C1 segment of cervical spinal cord (tissue), 14 donors: ENCODE data around the gene JMJD8.
A peak's percentile ranks its signal among the peaks of the same experiment; 100 is the strongest.

Source experiments
- DNase-seq, 14 donors: peaks; one replicate each; lab custom pipeline; 2025; lab: John Stamatoyannopoulos, UW

JMJD8 gene

DNA sequence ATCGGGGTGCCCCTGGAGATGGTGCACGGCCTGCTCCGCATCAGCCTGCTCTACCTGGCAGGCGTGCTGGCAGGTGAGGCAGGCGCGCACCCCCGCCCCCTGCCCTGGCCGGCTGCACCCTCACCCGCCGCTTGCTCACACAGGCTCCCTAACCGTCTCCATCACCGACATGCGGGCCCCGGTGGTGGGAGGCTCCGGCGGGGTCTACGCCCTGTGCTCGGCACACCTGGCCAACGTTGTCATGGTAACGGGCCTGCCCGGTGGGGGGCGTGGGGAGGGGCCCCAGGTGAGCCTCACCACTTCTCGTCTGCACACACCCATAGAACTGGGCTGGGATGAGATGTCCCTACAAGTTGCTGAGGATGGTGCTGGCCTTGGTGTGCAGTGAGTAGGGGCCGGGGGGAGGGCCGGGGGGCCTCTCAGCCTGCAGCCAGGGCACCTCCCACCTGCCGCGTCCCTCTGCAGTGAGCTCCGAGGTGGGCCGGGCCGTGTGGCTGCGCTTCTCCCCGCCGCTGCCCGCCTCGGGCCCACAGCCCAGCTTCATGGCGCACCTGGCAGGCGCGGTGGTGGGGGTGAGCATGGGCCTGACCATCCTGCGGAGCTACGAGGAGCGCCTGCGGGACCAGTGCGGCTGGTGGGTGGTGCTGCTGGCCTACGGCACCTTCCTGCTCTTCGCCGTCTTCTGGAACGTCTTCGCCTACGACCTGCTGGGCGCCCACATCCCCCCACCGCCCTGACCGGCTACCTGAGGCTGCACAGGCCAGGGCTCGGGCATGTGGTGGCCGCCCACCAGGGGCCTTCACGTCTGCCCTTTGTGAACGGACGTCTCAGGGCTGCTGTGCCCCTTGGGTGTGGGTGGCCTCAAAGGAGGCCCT is 6.6 kb downstream of the JMJD8 start:
- DNase-seq: no peak

DNA sequence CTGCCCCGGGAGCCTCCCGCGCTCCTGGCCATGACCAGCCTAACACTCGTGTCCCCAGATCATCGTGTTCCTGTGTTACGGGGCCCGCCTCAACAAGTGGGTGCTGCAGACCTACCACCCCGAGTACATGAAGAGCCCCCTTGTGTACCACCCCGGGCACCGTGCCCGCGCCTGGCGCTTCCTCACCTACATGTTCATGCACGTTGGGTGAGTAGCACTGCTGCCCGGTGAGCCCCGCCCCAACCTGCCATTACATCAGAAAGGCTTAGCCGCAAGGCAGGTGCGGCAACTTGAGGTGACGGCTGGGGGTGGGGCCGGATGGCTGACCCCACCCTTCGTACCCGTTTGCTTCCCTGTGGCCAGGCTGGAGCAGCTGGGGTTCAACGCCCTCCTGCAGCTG is 7.2 kb downstream of the JMJD8 start:
- no peak for DNase-seq

DNA sequence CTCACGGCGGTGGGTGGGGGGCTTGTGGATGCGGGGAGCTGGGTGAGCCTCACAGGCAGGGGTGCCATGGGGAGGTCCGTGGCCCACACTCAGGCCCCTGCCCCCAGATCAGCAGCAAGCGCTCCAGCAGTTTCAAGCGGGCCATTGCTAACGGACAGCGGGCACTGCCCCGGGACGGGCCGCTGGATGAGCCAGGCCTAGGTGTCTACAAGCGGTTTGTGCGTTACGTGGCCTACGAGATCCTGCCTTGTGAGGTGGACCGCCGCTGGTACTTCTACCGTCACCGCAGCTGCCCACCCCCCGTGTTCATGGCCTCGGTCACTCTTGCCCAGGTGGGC is 7.6 kb downstream of the JMJD8 start:
- DNase-seq: no peak

DNA sequence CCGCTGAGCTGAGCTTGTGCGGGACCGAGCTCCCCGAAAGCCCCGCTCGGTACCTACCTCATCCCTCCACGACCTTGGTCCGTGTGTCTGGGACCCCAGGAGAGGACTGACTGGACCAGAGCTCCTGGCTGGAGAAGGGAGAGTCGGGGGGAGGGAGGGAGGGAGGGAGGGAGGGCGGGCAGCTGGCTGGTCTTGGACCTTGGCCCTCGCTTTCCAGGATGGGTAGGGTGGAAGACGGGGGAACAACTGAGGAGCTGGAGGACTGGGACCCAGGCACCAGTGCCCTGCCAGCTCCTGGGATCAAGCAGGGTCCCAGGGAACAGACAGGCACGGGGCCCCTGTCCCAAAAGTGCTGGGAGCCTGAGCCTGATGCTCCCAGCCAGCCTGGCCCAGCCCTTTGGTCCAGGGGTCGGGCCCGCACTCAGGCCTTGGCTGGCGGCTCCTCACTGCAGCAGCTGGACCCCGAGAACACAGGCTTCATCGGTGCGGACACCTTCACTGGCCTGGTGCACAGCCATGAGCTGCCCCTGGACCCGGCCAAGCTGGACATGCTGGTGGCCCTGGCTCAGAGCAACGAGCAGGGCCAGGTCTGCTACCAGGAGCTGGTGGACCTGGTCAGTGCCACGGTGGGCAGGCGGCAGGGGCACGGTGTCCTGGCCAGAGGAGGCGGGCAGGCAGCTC is 8.1 kb downstream of the JMJD8 start:
- peak in 1 of 14 donors; percentile 33 for DNase-seq

DNA sequence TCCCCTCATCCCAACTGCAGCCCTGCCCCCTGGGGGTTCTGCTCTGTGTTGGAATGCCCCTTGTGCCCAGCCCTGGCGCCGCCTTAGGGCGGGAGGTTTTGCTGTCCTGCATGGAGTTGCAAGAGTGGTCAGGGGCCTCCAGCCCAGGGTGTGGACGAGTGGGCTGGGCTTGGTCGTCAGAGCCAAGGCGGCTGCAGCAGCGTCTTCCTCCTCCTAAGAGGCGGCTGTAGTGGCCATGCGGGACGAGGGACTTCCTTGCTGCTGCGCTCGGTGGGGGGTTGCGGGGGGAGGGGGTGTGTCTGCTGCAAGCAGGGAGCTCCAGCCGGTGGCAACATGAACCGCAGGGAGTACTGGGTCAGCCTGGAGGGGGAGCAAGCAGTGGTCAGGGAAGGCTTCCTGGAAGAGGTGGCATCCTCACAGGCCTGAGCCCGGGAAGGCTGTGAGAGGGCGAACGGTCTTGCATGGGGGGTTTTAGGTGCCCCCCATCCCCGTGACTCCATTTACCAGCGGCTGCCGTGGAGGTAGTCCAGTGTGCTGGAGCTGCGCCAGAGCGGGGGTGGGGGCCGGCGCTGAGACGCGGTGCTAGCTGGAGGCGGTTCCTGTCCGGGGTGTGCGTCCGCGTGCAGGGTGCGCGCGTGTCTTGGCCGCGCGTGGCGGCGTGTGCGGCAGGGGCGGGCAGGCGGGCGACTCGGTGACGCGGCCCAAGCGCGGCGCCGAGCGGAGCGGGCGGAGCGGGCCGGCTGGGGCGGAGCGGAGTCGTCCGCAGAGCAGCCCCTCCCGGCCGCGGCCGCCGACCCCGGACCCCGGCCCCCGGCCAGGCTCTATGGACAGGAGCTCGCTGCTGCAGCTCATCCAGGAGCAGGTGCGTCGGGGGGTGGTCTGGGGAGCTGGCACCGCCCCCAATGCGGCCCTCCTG is 8.9 kb downstream of the JMJD8 start, which contains the start of gene RHBDL1:
RHBDL1 (plus strand) TSS at position 704 of the 916 bp plus-strand sequence; CDS start at position 824, 120 bp downstream.
- DNase-seq: peak in 5 of 14 donors; percentile 11 to 39 (median 32)

DNA sequence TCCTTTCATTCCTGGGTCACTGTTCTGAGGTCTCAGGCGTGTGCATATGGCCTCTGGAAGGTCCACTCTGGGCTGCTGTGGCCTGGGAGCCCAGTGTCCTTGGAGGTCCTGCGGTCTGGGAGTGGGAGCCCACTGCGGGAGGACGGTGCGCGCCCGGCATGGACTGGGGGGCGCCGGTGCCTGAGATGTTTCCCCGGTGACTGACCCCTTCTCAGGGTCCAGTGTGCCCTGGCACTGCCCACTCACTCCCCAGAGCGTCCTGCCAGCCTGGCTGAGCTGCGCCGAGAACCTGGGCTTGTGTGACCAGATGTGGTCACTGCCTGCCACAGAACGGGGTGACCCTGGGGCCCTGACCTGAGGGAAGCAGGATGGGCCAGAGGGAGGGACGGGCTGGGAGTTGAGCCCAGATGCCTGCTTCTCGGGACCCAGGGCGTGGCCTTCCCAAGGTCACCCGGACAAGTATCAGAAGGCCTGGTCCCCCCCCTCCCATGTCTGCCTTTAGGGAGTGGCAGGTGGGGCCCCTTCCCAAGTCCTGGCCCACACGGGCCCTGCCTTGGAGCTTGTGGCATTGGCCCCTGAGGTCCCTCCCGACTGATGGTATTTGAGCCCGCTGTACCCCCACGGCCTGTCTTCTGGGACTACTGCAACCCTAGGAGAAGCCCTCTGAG is 9.8 kb downstream of the JMJD8 start:
- DNase-seq: no peak

DNA sequence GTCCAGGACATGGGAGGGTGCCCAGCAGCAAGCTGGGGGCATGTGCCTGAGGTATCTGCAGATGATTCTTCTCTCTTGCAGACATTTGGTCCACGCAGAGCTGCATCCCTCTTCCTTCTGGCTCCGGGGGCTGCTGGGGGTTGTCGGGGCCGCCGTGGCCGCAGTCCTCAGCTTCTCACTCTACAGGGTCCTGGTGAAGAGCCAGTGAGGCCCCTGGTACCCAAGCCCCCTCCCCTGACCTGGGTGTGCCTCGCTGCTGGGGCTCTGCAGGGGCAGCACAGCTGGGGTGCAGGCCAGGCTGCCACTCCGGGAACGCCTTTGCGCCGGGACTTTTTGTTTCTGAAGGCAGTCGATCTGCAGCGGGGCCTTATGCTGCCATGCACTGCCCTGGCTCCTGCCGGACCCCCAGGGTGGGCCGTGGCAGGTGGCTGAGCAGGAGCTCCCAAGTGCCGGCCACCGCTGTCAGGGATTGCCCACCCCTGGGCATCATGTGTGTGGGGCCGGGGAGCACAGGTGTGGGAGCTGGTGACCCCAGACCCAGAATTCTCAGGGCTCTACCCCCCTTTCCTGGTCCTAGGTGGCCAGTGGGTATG is 10.6 kb downstream of the JMJD8 start:
- no peak for DNase-seq

DNA sequence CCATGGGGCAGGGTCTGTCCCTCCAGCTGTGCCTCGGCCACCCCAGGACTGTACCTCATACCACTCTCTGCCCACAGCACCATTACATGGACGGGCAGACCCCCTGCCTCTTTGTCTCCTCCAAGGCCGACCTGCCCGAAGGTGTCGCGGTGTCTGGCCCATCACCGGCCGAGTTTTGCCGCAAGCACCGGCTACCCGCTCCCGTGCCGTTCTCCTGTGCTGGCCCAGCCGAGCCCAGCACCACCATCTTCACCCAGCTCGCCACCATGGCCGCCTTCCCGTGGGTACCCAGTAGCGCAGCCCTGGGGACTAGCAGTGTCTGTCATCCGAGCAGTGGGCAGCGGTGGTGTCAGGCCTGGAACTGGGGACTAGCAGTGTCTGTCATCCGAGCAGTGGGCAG is 11.3 kb downstream of the JMJD8 start:
- no peak for DNase-seq

DNA sequence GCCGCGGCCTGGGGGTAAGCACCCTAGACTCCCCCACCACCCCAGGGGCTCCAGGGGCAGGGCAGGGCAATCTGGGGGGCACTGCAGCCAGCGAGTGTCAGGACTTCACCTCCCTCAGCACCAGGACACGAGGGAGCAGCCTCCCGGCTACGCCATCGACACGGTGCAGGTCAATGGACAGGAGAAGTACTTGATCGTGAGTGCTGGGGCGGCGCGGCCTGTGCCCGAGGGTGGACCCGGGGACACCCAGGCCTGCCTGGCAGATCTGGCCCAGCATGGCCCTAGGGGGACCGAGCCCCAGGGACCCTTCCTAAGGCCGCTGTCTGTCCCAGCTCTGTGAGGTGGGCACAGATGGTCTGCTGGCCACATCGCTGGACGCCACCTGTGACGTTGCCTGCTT is 11.8 kb downstream of the JMJD8 start:
- no peak for DNase-seq

DNA sequence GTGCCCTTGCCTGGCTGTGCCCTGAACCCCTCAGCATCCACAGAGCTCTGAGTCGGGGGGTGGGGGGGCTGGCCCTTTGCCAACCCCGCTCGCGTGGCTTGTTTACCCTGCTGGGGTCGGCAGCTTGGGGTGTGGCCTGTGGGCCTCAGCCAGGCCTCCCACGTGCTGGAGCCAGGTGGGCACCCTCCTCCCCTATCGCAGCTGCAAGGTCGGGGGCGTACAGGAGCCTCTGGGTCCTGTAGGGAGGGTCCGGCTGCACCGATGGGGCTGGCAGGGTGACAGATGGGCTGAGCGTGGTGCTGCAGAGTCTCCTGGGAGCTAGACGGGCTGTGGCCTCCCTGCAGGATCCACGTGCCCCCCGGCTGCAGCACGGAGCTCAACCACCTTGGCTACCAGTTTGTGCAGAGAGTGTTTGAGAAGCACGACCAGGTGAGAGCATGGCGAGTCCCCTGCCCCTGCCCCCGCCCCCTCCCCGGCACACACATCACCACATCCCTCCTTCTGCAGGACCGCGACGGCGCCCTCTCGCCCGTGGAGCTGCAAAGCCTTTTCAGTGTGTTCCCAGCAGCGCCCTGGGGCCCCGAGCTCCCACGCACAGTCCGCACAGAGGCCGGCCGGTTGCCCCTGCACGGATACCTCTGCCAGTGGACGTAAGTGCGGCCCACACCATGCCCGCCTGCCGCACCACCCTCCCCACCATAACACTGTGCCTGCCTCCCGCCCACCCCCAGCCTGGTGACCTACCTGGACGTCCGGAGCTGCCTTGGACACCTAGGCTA is 12.6 kb downstream of the JMJD8 start:
- DNase-seq: no peak

DNA sequence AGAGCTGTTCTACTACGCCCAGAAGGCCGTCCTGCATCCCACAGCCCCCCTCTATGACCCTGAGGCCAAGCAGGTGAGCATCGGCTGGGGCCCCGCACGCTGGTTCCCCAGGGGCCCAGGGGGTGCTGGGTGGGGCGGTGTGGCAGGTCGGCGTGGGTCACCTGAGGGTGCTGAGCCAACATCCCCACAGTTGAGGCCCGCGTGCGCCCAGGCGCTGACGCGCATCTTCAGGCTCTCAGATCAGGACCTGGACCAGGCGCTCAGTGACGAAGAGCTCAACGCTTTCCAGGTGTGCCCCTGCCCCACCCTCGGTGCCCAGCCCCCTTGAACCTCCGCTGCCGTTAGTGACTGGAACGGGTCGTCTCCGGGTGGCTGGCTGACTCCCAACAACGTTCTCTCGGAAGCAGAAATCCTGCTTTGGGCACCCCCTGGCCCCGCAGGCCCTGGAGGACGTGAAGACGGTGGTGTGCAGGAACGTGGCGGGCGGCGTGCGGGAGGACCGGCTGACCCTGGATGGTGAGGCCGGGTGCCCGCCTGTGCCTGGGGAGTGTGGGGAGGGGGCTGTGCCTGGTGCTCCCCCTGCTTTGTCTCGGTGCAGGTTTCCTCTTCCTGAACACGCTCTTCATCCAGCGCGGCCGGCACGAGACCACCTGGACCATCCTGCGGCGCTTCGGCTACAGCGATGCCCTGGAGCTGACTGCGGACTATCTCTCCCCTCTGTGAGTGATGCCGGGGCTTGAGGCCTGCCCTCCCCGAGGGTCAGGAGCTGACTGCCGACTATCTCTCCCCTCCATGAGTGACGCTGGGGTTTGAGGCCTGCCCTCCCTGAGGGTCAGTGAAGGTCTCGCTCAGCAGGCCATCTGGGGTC is 13.4 kb downstream of the JMJD8 start:
- DNase-seq: no peak

DNA sequence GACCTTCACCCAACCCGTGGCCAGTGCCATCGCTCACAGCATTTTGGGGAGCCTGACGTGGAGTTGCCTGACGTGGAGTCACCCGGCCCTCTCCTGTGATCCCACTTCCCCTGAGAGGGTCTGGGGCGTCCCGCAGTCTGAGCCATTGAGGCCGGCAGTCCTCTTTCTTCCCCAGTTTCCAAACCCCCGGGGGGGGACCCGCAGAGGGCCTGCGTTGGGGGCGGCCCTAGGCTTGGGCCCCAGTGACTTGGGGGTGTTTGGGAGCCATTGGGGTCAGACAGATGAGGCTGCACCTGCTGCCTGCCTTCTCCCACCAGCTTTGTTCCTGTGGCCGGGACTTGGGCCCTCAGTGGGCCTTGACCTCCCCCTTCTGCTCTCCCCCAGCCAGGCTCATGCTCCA is 14.5 kb downstream of the JMJD8 start:
- no peak for DNase-seq

DNA sequence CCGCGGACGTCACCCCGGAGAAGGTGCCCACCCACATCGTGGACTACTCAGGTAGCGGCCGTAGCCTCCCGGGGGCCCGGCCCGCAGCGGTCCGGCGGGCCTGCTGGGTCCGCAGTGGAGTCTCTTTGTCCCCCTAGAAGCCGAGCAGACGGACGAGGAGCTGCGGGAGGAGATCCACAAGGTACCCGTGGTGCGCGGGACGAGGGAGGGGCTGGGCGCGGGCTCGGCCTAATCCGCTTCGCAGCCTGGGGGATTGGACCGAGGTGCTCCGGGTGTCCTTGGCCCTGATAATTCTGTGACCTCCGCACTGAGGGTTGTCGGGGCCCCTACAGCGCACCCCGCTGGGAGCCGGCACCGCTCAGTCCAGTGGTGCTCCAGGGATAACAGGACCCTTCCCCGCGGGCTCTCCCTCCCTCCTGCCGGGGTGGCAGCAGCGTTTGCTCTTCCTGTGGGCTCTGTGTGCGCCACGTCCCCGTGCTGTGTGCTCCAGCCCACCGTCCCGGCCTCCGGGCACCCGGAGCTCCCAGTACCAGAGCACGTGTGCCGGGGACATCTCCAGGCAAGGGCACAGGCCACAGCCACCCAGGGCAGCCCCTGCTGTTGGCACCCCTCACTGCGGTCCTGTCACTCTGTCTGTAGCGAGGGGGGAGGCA is 15.5 kb downstream of the JMJD8 start:
- no peak for DNase-seq

DNA sequence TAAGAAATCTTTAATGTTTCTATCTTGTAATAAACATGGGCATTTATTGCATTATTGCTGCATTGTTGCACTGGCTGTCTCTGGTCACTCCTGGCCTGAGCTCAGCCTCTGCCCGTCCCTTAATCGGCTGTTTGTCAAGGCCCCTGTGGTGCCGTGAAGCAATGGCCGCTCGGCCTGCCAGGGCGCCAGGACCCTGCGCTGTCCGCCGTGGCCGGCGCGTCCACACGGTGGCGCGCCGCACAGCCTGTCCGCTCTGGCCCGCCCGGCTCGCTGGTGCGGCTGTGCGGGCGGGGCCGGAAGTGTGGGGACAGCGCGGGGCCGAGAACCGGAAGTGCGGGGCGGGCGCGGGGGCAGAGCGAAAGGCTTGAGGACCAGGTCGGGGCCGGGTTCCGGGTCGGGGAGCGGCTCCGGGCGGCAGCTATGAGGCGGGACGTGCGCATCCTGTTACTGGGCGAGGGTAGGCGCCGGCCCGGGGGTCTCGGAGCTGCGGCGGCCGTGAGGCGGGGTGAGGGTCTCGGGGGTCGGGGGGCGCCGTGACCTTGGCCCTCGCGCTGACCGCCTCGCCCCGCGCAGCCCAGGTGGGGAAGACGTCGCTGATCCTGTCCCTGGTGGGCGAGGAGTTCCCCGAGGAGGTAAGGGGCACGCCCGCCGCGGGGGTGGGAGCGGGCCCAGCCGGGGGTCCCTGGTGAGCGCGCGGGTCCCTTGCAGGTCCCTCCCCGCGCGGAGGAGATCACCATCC is 16.2 kb downstream of the JMJD8 start, which contains the start of gene RHOT2:
RHOT2 (plus strand) TSS at position 353 of the 739 bp plus-strand sequence; CDS start at position 421, 68 bp downstream.
- peak in 13 of 14 donors; percentile 61 to 94 (median 83) for DNase-seq

DNA sequence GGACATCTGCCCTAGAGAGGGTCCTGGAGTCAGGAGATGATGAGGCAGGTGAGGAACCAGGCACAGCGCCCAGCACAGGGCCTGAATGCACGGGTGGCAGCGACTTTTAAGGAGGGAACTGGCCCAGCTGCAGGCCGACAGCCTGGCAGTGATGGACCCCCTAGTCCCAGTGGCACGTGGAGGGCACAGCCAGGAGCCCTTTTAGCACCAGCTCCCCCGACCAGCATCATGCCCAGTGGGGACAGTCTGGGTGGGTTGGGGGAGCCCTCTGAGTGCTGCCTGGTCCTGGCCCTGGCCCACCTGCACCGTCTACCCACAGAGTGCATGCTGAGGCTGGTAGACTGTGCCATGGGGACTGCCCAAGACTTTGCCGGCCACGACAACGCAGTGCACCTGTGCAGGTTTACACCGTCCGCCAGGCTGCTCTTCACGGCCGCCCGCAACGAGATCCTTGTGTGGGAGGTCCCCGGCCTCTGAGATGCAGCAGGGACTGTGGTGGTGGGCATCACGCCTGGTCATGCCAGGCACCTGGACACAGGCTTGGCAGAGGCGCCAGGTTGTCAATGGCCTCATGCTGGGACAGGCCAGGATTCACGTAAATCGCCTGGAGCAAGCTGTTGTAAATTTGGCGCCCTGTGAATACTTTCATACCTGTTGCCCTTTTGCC is 16.9 kb downstream of the JMJD8 start:
- DNase-seq: peak in 1 of 14 donors; percentile 61

DNA sequence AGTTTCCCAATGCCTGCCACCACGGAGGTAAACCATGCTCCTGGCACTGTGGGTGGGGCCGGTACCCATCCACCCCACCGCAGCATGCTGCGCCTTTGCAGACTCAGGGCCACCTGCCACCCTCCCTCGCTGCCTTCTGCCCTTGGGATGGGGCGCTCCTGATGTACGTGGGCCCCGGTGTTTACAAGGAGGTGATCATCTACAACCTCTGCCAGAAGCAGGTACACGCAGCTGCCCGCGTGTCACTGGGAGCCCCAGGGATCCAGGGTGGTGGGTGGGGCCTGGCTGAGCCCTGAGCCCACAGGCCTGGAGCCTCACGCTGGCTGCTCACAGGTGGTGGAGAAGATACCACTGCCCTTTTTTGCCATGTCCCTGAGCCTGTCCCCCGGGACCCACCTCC is 17.6 kb downstream of the JMJD8 start:
- DNase-seq: no peak

DNA sequence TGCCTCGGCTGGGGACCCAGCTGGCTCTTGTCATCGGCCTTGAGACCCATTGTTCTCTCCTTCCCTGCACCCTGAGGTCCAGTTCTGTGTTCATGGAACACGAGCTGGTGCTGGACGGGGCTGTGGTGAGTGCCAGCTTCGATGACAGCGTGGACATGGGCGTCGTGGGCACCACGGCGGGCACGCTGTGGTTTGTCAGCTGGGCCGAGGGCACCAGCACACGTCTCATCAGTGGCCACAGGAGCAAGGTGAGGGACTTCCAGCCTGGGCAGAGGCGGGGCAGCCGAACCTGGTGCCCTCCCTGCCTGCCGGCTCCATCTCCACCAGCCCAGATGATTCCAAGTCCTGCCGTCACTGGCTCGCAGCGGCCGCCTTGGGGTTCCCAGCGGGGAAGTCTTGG is 21.5 kb downstream of the JMJD8 start:
- no peak for DNase-seq
